Stimulated activated CD4-positive, alpha-beta T cell treated with anti-CD3 and anti-CD28 coated beads, TNF-alpha, amount 100 ng/mL, for 1 hour (primary cell): ENCODE data around the gene NBEAL2.
"Not testable (repeated sequence)": the region's sequence is repeated elsewhere in the genome, so short reads cannot be mapped to it uniquely, and the experiment has no call there.

Source experiments
- DNase-seq, 3 donors: peaks; one replicate each; pipeline ENCODE4 v3.0.0-alpha.2; 2020; ENCODE audit warnings: low read depth in 3 of 3, low spot score in 1 of 3

Gene NBEAL2

DNA sequence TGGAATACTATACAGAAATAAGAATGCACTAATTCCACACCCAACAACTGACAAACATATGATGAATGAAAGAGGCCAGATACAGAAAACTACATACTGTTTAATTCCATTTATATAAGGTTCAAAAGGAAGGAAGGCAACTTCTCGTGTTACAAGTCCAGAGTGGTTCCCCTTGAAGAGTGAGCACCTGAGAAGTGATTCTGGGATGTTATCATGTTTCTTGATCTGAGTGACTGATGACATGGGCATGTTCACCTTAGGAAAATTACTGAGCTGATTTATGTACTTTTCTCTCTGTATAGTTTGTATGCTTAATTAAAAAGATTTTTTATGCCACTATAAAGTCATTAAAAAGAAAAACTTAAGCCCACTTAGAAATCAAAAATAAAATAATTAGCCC is 16.5 kb upstream of the NBEAL2 start:
- DNase-seq: no peak

- not testable (repeated sequence) for DNase-seq
These were observed 15.4 kb upstream of the NBEAL2 start for GRCh38 chr3:46964038-46964590.

DNA sequence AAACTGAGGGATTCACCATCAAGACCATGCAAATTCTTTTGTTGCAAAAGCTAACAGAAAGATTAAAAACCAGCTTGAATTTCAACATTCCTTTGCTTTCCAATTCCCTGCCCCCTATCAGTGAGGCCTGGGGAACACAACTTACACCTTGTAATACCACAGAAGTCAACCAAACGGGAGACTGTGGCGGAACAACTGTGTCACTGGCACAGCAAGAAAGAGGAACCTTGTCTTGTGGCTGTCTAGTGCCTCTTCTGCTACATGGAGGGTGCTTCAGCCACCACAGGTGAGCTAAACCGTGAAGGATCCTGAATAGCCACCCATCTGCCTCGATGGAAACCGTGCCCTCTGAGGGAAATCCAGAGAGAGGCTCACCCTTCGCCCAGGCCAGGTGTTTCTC is 14.3 kb upstream of the NBEAL2 start:
- DNase-seq: no peak

GRCh38 chr3:46966811-46967210 is 12.7 kb upstream of the NBEAL2 start:
- DNase-seq: no peak

- no peak for DNase-seq
These were observed 10.6 kb upstream of the NBEAL2 start for GRCh38 chr3:46968783-46969428.

- no peak for DNase-seq
These were observed 8.9 kb upstream of the NBEAL2 start for GRCh38 chr3:46970391-46971091.

DNA sequence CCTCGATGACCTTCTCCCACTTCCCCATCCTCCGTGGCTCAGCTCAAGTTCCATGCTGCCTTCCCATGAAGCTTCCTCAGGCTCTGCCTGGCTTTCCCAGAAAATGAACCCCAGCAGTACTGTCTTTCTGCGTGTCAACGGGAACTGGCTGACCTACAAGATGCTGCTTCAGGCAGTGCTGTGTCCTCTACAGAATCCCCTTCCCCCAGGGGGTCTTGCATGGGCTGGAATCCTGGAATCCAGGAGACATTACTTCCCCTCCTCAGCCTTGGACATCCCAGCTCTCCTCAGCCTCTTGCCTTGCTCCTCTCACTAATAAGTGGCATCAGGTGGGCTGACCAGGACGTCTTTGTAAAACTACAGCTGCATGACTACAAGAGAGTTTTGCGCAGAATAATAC is 8.3 kb upstream of the NBEAL2 start:
- DNase-seq: no peak

GRCh38 chr3:46971742-46972141 is 7.7 kb upstream of the NBEAL2 start:
- DNase-seq: no peak

DNA sequence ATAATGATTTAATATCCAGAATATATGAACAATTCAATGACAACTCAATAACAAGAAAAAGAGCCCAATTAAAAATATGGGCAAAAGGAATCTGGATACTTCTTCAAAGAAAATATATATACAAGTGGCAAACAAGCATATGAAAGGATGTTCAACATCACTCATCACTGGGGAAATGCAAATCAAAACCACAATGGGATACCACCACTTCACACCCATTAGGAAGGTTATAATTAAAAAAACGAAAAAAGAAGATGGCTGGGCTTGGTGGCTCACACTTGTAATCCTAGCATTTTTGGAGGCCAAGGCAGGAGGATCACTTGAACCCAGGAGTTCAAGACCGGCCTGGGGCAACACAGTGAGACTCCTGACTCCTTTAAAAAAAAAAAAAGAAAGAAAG is 7.1 kb upstream of the NBEAL2 start:
- DNase-seq: no peak

DNA sequence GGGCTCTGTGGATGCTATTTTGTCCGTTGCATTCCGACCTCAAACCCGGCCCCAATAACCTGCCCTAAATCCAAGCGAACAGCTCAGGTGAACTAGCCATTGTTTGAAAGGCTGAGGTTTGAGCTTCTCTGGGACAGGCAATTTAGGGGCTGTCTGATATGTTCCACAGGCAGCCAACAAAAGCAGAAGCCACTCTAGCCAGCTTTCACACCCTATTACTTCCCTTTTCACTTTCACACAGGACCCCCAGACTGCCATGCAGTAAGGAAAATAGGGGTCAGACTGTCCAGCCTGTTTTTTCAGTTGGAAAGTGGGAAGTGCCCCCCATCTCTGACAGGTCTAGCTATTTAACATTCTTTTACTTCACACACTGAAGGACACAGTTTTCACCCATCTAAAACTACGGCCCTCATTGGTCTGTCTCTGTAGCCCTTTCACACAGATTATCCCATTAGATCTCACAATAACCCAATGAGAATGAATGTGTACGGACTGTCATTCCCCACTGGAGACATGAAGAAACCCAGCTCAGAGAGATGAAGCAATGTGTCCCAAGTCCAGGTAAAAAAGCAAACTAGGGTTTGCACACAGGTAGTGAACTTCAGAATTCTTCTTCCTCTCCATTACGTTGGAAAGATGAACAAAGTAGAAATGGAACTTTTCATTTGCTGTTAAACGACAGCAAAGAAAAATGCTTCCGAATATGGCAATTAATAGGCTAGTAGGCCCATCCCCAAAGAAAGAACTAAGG is 4.9 kb upstream of the NBEAL2 start:
- DNase-seq: no peak

- peak; percentile 72 to 87 (median 83) for DNase-seq
These were observed 2.9 kb upstream of the NBEAL2 start, which contains the start of gene CCDC12 for GRCh38 chr3:46976326-46977190. Gene CCDC12 (minus strand): TSS chr3:46976745. CDS start chr3:46976732, 13 bp downstream.

DNA sequence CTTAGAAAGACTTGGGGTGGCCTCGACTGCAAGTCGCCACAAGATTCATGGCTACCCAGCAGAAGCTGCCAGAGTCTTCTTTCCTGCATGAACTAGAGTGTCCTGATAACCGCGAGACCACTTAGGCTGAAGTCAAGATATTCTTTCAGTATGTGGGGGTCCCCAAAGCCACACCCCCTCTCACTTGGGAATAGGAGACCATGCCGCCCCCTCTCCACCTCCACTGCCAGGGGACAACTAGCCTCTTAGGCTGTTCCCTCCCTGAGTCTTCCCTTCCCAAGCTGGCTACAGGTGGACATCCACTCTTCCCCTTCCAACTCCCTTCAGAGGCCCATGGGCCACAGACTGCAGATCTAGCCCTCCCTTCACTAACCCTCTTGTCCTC is 1.7 kb upstream of the NBEAL2 start:
- no peak for DNase-seq

GRCh38 chr3:46978381-46978780 is 1.1 kb upstream of the NBEAL2 start:
- no peak for DNase-seq

GRCh38 chr3:46979958-46980497 is 562 bp downstream of the NBEAL2 start:
- no peak for DNase-seq

DNA sequence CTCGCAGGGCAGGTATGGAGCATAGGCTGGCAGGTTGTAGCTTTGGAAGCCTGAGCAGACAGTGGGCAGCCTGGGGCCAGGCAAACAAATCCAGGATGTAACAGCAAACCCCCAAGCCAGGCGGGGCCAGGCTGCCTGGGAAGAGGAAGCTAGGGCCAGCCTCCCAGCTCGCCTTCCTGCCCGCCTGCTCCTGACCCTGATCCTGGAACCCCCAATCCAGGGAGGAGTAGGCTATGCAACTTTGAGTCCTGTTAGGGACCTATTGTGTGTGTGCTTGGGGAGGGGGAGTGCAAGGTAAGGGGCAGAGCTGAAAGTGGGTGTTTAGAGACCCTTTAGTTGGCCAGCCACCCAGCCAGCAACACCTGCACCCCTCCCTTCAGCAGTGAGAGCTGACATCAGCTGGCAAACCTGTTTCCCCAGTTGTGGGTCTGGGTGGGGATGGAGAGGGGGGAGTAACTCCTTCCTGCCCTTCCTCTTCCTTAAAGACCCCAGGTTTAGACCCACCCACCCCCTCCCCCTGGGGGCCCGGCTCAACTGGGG is 2.5 kb downstream of the NBEAL2 start:
- no peak for DNase-seq

GRCh38 chr3:46982546-46982945 is 3.1 kb downstream of the NBEAL2 start:
- DNase-seq: no peak

DNA sequence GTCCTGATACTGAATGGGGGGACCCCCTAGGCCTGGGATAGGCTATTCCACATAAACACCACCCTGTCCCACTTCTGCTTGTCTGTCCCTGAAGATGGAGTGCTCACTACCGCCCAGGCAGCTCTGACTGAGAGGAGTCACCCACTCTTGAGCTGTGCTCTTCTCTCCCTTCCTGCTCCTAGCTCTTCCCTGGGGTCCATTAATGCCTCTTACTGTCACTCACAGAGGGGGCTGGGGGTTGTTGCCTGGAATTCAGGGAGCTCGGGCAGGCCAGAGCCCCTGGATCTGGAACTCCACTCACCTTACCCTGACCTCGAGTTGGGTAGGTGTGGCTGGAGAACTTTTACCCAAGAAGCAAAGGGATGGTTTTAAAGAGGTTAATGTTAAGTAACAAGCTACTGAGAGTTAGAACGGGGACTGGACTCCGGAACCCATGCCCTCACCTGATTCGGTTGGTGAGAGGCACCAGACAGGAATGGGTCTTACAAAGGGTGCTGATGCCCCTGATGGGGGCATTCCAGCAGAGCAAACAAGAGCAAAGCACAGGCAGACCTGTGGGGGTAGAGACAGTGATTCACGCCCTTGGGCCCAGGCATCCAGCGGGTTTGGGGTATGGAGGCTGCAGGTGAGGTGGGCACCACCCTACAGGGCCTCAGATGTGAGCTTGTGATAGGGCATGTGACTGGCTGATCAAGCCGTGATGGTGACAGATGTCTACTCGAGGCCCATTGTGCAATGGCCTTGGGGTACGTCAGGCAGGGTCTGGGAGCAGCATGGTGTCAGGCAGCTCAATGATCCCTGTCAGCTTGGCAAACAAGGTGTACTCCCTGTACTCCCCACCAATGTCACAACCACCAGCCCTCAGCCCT is 5.4 kb downstream of the NBEAL2 start:
- DNase-seq: no peak

DNA sequence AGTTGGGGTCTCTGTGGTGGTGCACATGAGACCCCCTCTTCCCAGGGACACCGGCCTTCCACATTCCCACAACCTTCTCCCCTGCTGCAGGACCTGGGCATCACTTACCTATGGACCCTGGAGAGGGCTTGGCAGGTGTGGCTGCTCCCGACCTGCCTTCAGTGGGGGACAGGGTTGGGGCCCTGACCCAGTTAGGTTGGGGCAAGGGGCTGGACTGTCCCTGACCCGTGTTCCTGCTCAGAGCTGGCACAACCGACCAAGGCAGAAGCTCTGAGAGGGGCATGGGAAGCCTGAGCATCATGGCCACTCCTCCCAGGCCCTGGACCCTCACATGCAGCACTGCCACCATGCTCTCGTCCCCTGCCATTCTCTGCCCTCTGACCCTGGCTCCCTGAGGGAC is 6.1 kb downstream of the NBEAL2 start:
- DNase-seq: no peak

DNA sequence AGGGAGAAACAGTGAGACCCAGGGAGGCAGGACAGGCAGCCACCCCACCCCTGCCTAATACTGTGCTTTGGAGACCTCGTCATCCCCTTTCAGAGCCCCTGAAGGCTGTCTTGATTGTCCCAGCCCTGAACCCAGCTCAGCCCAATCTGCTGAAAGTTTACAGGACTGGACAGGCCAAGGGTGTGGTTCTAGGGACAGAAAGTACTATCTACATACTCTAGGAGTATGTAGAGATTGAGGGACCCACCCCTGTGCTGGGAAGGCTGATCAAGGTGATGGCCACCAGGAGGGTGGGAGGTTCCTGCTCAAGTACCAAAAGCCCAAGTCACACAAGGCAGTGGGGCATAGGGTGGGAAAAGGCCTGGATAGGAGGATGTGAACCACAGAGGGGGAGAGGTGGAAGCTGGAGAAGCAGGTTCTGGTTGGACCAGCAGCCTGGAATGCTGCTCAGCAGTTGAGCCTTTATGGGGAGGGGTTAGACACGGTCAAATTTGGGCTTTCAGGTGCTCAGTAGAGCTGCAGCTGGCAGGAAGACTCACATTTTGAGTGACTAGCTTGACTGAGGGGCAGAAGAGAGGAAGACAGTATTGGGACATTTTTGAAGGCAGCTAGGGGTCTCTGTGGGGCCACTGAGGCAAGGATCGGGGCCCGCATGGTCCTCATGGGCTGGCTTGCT is 6.7 kb downstream of the NBEAL2 start:
- DNase-seq: no peak
